SK-N-SH treated with all-trans-retinoic acid at 6 μM for 48 hours (cell line): Measurements from ENCODE around the gene ABT1.

Experiments used
- ATAC-seq: fragments of 200-7000 bp; cut with Tn5 transposase; 3 replicates; pipeline ENCODE4 v1.9.1; 2020; ENCODE audit warnings: mild to moderate bottlenecking, moderate library complexity
- ARNTL ChIP-seq: fragments of 450-650 bp; formaldehyde crosslinking; IDR thresholded peaks from 2 replicates; pipeline ENCODE4 v1.5.0; 2020; ENCODE audit warnings: low read depth, mild to moderate bottlenecking, moderate library complexity, borderline replicate concordance
- BACH2 ChIP-seq: fragments of 250-450 bp; sonication (Bioruptor Pico); IDR thresholded peaks from 2 replicates; pipeline ENCODE4 v1.9.0; 2021; ENCODE audit warnings: mild to moderate bottlenecking, borderline replicate concordance
- CSDC2 ChIP-seq: fragments of 250-450 bp; sonication (Bioruptor Pico); IDR thresholded peaks from 2 replicates; pipeline ENCODE4 v1.5.0; 2020; ENCODE audit warnings: mild to moderate bottlenecking, moderate library complexity
- ESRRG ChIP-seq: fragments of 250-450 bp; sonication (Bioruptor Pico); IDR thresholded peaks from 2 replicates; pipeline ENCODE4 v1.6.1; 2021; ENCODE audit warnings: mild to moderate bottlenecking
- GLIS3 ChIP-seq: fragments of 250-450 bp; sonication (Bioruptor Pico); IDR thresholded peaks from 2 replicates; pipeline ENCODE4 v1.5.0; 2020; ENCODE audit warnings: mild to moderate bottlenecking, moderate library complexity
- ISL1 ChIP-seq: fragments of 250-450 bp; sonication (Bioruptor Pico); IDR thresholded peaks from 2 replicates; pipeline ENCODE4 v2.1.2; 2022; ENCODE audit warnings: mild to moderate bottlenecking, moderate library complexity
- PPARA ChIP-seq: fragments of 250-450 bp; sonication (Bioruptor Pico); IDR thresholded peaks from 2 replicates; pipeline ENCODE4 v1.5.0; 2020; ENCODE audit warnings: mild to moderate bottlenecking, borderline replicate concordance
- RARB ChIP-seq: fragments of 250-450 bp; sonication (Bioruptor Pico); IDR thresholded peaks from 2 replicates; pipeline ENCODE4 v1.8.0; 2021; ENCODE audit warnings: mild to moderate bottlenecking, moderate library complexity
- SNAI2 ChIP-seq: fragments of 250-450 bp; sonication (Bioruptor Pico); IDR thresholded peaks from 2 replicates; pipeline ENCODE4 v1.5.0; 2020; ENCODE audit warnings: mild to moderate bottlenecking, moderate library complexity
- TCF4 ChIP-seq: fragments of 250-450 bp; sonication (Bioruptor Pico); IDR thresholded peaks from 2 replicates; pipeline ENCODE4 v1.8.0; 2021; ENCODE audit warnings: mild to moderate bottlenecking, moderate library complexity, borderline replicate concordance
- ZC3H10 ChIP-seq: fragments of 250-450 bp; sonication (Bioruptor Pico); IDR thresholded peaks from 2 replicates; pipeline ENCODE4 v1.5.1; 2021; ENCODE audit warnings: mild to moderate bottlenecking, moderate library complexity
- ZFP3 ChIP-seq: fragments of 250-450 bp; sonication (Bioruptor Pico); IDR thresholded peaks from 2 replicates; pipeline ENCODE4 v1.5.0; 2020; ENCODE audit warnings: mild to moderate bottlenecking, moderate library complexity
- ZFP30 ChIP-seq: fragments of 450-650 bp; formaldehyde crosslinking; IDR thresholded peaks from 2 replicates; pipeline ENCODE4 v1.5.0; 2022; ENCODE audit warnings: mild to moderate bottlenecking, moderate library complexity
- ZNF565 ChIP-seq: fragments of 450-650 bp; formaldehyde crosslinking; conservative IDR thresholded peaks from 2 replicates; pipeline ENCODE4 v1.5.0; 2020; ENCODE audit warnings: low read depth, mild to moderate bottlenecking, moderate library complexity
- ZNF70 ChIP-seq: fragments of 450-650 bp; formaldehyde crosslinking; IDR thresholded peaks from 2 replicates; pipeline ENCODE4 v1.5.0; 2020; ENCODE audit warnings: mild to moderate bottlenecking, moderate library complexity
- TF ChIP-seq, protein P1 (sequence below): fragments of 250-450 bp; sonication (Bioruptor Pico); IDR thresholded peaks from 2 replicates; pipeline ENCODE4 v1.8.0; 2020; ENCODE audit warnings: mild to moderate bottlenecking, moderate library complexity, borderline replicate concordance
- TF ChIP-seq, protein P2 (sequence below): fragments of 250-450 bp; sonication (Bioruptor Pico); IDR thresholded peaks from 2 replicates; pipeline ENCODE4 v1.5.0; 2020; ENCODE audit warnings: mild to moderate bottlenecking, moderate library complexity
- TF ChIP-seq, protein P3 (sequence below): fragments of 250-450 bp; sonication (Bioruptor Pico); IDR thresholded peaks from 2 replicates; pipeline ENCODE4 v1.5.1; 2020; ENCODE audit warnings: low read depth, mild to moderate bottlenecking, moderate library complexity
- TF ChIP-seq, protein P4 (sequence below): fragments of 250-450 bp; sonication (Bioruptor Pico); IDR thresholded peaks from 2 replicates; pipeline ENCODE4 v1.8.0; 2021; ENCODE audit warnings: low read depth, mild to moderate bottlenecking, moderate library complexity, borderline replicate concordance

Gene ABT1

DNA sequence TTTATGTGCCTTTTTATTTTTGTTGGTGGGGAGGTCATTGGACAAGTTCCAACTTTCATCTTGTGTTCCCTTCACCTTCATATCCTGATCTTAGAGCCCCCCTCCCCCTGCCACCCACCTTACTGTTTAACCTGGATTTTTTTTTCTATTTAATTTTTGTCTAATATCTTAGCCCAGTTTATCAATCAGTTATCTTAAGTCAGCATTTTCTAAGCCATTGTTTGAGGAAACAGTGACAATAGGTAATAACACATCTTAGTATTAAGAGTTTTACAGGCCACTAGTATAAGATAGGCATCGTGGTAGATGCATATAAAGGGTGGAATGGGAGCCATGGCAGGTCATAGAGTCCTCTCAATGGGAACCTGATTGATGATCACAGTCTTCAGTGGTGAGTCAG is 2.4 kb downstream of the ABT1 start:
- no peak for TF ChIP-seq ZFP30 (CRISPR knock-in tag)
- no peak for TF ChIP-seq ESRRG (CRISPR knock-in tag)
- no peak for TF ChIP-seq TCF4
- TF ChIP-seq, protein P1, sequence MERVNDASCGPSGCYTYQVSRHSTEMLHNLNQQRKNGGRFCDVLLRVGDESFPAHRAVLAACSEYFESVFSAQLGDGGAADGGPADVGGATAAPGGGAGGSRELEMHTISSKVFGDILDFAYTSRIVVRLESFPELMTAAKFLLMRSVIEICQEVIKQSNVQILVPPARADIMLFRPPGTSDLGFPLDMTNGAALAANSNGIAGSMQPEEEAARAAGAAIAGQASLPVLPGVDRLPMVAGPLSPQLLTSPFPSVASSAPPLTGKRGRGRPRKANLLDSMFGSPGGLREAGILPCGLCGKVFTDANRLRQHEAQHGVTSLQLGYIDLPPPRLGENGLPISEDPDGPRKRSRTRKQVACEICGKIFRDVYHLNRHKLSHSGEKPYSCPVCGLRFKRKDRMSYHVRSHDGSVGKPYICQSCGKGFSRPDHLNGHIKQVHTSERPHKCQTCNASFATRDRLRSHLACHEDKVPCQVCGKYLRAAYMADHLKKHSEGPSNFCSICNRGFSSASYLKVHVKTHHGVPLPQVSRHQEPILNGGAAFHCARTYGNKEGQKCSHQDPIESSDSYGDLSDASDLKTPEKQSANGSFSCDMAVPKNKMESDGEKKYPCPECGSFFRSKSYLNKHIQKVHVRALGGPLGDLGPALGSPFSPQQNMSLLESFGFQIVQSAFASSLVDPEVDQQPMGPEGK (CRISPR knock-in tag), result no peak
- TF ChIP-seq ZFP3 (CRISPR knock-in tag), result no peak
- TF ChIP-seq CSDC2 (CRISPR knock-in tag), result no peak
- TF ChIP-seq ISL1 (CRISPR knock-in tag), result no peak
- no peak for TF ChIP-seq GLIS3 (CRISPR knock-in tag)
- TF ChIP-seq ZNF70 (CRISPR knock-in tag), result no peak
- TF ChIP-seq RARB (CRISPR knock-in tag), result no peak
- TF ChIP-seq, protein P2, sequence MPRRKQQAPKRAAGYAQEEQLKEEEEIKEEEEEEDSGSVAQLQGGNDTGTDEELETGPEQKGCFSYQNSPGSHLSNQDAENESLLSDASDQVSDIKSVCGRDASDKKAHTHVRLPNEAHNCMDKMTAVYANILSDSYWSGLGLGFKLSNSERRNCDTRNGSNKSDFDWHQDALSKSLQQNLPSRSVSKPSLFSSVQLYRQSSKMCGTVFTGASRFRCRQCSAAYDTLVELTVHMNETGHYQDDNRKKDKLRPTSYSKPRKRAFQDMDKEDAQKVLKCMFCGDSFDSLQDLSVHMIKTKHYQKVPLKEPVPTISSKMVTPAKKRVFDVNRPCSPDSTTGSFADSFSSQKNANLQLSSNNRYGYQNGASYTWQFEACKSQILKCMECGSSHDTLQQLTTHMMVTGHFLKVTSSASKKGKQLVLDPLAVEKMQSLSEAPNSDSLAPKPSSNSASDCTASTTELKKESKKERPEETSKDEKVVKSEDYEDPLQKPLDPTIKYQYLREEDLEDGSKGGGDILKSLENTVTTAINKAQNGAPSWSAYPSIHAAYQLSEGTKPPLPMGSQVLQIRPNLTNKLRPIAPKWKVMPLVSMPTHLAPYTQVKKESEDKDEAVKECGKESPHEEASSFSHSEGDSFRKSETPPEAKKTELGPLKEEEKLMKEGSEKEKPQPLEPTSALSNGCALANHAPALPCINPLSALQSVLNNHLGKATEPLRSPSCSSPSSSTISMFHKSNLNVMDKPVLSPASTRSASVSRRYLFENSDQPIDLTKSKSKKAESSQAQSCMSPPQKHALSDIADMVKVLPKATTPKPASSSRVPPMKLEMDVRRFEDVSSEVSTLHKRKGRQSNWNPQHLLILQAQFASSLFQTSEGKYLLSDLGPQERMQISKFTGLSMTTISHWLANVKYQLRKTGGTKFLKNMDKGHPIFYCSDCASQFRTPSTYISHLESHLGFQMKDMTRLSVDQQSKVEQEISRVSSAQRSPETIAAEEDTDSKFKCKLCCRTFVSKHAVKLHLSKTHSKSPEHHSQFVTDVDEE (CRISPR knock-in tag), result no peak
- TF ChIP-seq SNAI2 (CRISPR knock-in tag), result no peak
- TF ChIP-seq ZNF565 (CRISPR knock-in tag), result no peak
- no peak for ATAC-seq

DNA sequence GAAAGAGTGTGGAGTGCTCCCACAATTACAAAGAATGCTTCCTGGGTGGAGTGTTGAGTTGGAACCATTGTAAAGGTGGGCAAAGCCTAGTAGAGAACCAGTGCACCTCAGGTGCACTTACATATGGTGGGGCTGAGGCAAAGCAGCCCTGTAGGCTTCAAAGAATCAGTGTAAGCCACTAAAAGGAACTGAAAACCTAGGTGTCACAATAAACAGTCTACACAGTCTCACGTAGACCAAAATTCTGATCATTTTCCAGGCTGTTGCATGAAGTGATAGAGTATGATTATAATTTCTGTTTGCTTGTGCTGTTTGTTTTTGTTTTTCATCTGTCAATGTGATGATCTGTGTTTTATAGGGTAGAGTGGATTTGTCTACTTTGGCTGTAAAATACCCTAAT is 2.8 kb downstream of the ABT1 start:
- TF ChIP-seq, protein P2 (CRISPR knock-in tag), result no peak
- TF ChIP-seq BACH2 (CRISPR knock-in tag) (no peak), ZC3H10 (CRISPR knock-in tag) (no peak)
- ATAC-seq, result no peak

DNA sequence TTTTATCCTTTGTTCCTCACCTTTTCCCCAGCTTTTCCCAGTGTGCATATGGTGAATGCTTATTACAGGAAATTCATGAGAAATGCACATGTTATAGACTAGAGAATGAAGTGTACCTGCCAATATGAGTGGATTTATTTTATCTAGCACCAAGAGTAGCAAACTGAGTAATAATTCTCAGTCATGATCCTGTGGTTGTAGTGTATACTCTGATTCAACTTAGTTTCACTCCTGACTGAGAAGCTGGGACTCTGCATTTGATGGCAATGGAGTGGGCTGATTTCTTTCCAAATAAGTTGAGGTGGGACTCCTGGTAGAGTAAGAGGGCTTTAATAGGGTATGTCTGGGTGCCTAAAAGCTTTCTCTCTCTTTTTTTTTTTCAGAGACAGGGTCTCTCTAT is 4.0 kb downstream of the ABT1 start:
- no peak for ATAC-seq
- TF ChIP-seq ZNF70 (CRISPR knock-in tag) (no peak), GLIS3 (CRISPR knock-in tag) (no peak), ARNTL (CRISPR knock-in tag) (no peak), BACH2 (CRISPR knock-in tag) (no peak), ISL1 (CRISPR knock-in tag) (no peak), PPARA (CRISPR knock-in tag) (no peak), SNAI2 (CRISPR knock-in tag) (no peak), ESRRG (CRISPR knock-in tag) (no peak)
- TF ChIP-seq, protein P3, sequence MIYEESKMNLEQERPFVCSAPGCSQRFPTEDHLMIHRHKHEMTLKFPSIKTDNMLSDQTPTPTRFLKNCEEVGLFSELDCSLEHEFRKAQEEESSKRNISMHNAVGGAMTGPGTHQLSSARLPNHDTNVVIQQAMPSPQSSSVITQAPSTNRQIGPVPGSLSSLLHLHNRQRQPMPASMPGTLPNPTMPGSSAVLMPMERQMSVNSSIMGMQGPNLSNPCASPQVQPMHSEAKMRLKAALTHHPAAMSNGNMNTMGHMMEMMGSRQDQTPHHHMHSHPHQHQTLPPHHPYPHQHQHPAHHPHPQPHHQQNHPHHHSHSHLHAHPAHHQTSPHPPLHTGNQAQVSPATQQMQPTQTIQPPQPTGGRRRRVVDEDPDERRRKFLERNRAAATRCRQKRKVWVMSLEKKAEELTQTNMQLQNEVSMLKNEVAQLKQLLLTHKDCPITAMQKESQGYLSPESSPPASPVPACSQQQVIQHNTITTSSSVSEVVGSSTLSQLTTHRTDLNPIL, result no peak
- TF ChIP-seq, protein P4, sequence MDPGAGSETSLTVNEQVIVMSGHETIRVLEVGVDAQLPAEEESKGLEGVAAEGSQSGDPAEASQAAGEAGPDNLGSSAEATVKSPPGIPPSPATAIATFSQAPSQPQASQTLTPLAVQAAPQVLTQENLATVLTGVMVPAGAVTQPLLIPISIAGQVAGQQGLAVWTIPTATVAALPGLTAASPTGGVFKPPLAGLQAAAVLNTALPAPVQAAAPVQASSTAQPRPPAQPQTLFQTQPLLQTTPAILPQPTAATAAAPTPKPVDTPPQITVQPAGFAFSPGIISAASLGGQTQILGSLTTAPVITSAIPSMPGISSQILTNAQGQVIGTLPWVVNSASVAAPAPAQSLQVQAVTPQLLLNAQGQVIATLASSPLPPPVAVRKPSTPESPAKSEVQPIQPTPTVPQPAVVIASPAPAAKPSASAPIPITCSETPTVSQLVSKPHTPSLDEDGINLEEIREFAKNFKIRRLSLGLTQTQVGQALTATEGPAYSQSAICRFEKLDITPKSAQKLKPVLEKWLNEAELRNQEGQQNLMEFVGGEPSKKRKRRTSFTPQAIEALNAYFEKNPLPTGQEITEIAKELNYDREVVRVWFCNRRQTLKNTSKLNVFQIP (CRISPR knock-in tag), result no peak
- TF ChIP-seq, protein P2 (CRISPR knock-in tag), result no peak
- TF ChIP-seq, protein P1 (CRISPR knock-in tag), result no peak
- TF ChIP-seq, all 23 proteins: peak for 0
